Measurements from ENCODE around the gene TSLP. TPM values are rescaled to one million over a fixed set of nuclear protein-coding genes. Genes with fewer than 3 reads are reported as not detected.

TSLP gene
- total and polyA plus RNA-seq, 9 of the 15 experiments (the other 6 are each of a cell fraction or from before 2014, with no cell fraction given): 0.09 to 2.8 (median 1.2) TPM

DNA sequence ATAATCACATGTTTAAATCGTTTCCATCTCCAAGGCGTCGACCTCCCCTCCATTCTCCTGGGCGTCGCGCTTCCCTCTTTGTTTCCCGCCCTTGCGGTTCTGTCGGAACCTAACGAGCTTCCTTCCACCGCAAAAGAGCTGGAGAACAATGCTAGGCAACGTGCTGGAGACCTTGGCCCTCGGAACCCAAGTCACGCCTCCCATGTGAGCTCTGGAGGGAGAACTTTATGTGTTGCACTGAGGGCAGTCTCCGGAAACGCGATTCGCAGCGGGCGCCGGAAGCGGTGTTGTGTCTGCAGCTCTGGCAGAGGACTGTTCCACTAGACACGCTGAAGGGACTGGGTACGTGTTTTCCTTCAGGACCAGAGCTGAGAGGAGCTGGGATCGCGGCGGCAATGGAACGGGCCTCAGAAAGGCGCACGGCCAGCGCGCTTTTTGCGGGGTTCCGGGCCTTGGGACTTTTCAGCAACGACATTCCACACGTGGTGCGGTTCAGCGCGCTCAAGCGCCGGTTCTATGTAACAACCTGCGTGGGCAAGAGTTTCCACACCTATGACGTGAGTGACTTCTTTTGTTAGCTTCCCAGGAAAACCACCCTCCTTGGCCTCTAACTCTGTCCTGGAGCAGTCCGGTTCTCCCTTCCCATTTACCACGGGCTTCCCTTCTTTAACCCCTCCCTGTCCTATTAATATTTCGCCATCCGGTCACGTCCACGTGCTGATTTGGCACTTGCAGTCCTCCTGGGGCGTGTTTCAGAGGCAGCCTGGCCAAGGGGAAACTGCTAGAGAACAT is 20.7 kb downstream of the TSLP start, which contains the start of gene WDR36 (continued):
- TF ChIP-seq ZNF644 (tag; IDR thresholded peaks at IDR 0.05; ENCODE audit: low read depth) (no peak; the same call in 1 of the 2 replicates), PHB2 (IDR thresholded peaks at IDR 0.05; ENCODE audit: low read depth) (no peak), ZNF146 (CRISPR knock-in tag; IDR thresholded peaks at IDR 0.05; ENCODE audit: unreplicated experiment) (no peak), MBD2 (IDR thresholded peaks at IDR 0.05; ENCODE audit: borderline replicate concordance, low read depth) (peak; percentile 82), NFYB (IDR thresholded peaks at IDR 0.05; ENCODE audit: extremely low read depth, insufficient read length) (no peak), SMAD3 (CRISPR knock-in tag; conservative IDR thresholded peaks at IDR 0.05) (peak; percentile 55; the same call in 1 of the 2 replicates), MAZ (CRISPR knock-in tag; conservative IDR thresholded peaks at IDR 0.05 in 1 of 2, IDR thresholded peaks at IDR 0.05 in 1 of 2) (peak in 1 of 2 experiments; percentile 74; a peak in 3 of 4 replicates), DPF2 (IDR thresholded peaks at IDR 0.05) (0 out of 2 replicates have a peak, but pooled peaks have one; percentile 32), TAF7 (tag; IDR thresholded peaks at IDR 0.05) (peak; percentile 83), ETS2 (tag; IDR thresholded peaks at IDR 0.05; ENCODE audit: borderline replicate concordance, poor library complexity, severe bottlenecking) (no peak), MYC (IDR thresholded peaks at IDR 0.05; ENCODE audit: low read depth, low read length) (peak; percentile 92), MYC (CRISPR knock-in tag; IDR thresholded peaks at IDR 0.05; ENCODE audit: borderline replicate concordance, low read depth) (peak; percentile 82), HNRNPH1 (optimal IDR thresholded peaks at IDR 0.05; ENCODE audit: low read depth, low read length) (no peak), GTF2A2 (tag; IDR thresholded peaks at IDR 0.05) (peak; percentile 39; the same call in 1 of the 2 replicates), SIRT6 (IDR thresholded peaks at IDR 0.05; ENCODE audit: low read depth, low read length) (no peak), GTF2B (IDR thresholded peaks at IDR 0.05; ENCODE audit: extremely low read depth, insufficient read length) (no peak)
- TF ChIP-seq, protein P1, sequence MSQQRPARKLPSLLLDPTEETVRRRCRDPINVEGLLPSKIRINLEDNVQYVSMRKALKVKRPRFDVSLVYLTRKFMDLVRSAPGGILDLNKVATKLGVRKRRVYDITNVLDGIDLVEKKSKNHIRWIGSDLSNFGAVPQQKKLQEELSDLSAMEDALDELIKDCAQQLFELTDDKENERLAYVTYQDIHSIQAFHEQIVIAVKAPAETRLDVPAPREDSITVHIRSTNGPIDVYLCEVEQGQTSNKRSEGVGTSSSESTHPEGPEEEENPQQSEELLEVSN (IDR thresholded peaks at IDR 0.05; ENCODE audit: borderline replicate concordance in 1 of 2, extremely low read depth in 1 of 2, insufficient read depth in 1 of 2, insufficient read length in 1 of 2, low read depth in 1 of 2, low read length in 1 of 2, poor library complexity in 1 of 2, severe bottlenecking in 1 of 2): peak; percentile 98 to 100
